Erythroblast (primary cell): ENCODE measurements around the gene SLC25A13.

ENCODE experiments used
- GATA1 ChIP-seq: IDR thresholded peaks from 2 replicates; pipeline ENCODE4 v1.6.1; 2011; ENCODE audit warnings: low read depth, mild to moderate bottlenecking, control low read depth, low read length, moderate library complexity
- POLR2A ChIP-seq: IDR thresholded peaks from 2 replicates; pipeline ENCODE4 v1.6.1; 2011; ENCODE audit warnings: mild to moderate bottlenecking, low read length

GRCh38 chr7:96314402-96315124, 7.3 kb downstream of the SLC25A13 start:
- no peak for TF ChIP-seq POLR2A
- no peak for TF ChIP-seq GATA1
